ENCODE results near the gene CTSD. TPM values are rescaled to one million over a fixed set of nuclear protein-coding genes. Genes with fewer than 3 reads are reported as not detected.

The CTSD gene
- total and polyA plus RNA-seq, 2 of the 4 experiments (the other 2 are of a cell fraction) = 39.8 to 166 TPM

- TF ChIP-seq MXI1 (IDR thresholded peaks at IDR 0.05; ENCODE audit: borderline replicate concordance, low read depth, low read length) (no peak), CHD1 (IDR thresholded peaks at IDR 0.05; ENCODE audit: low read depth, low read length) (no peak), BHLHE40 (IDR thresholded peaks at IDR 0.05; ENCODE audit: low read depth, low read length) (no peak), RAD21 (IDR thresholded peaks at IDR 0.05; ENCODE audit: low read length) (no peak), MAFK (IDR thresholded peaks at IDR 0.05; ENCODE audit: low read depth, low read length) (no peak), RFX5 (IDR thresholded peaks at IDR 0.05; ENCODE audit: low read depth, low read length) (no peak)
Observed at GRCh38 chr11:1708716-1709115, 55.0 kb downstream of the CTSD start (continued).

GRCh38 chr11:1707751-1708150 lies 56.0 kb downstream of the CTSD start:
- no peak overlapping the region for H2AK5ac ChIP-seq (ENCODE audit: low read depth, low read length)
- intact Hi-C loops (cut with micrococcal nuclease) = no loop called here
- dilution Hi-C loops (cut with HindIII; ENCODE audit: low sequenced_read_pairs, unreplicated experiment) = no loop called here
- H3K27ac ChIP-seq (ENCODE audit: insufficient read depth, low read length) = no peak overlapping the region
- no peak overlapping the region for H2AFZ ChIP-seq (replicated peaks; ENCODE audit: low read length, poor library complexity)
- WGBS, 2 experiments (ENCODE audit: extremely low coverage in 2 of 2, insufficient read length in 1 of 2) = no CpG with 5 or more reads among the region's 4 CpGs
- peaks cover 3% of the 10 kb centered on the region; the same call in 1 of the 2 replicates for H3K9me3 ChIP-seq (ENCODE audit: control insufficient read depth, insufficient read depth, low read length)
- H3K4me1 ChIP-seq (ENCODE audit: control insufficient read depth, insufficient read depth, low read length) = no peaks in the 10 kb centered on the region
- ATAC-seq (ENCODE audit: low read depth) = no peak
- no peak overlapping the region for H3K4me2 ChIP-seq (ENCODE audit: low read depth, low read length)
- no TSS peak for BruUV-seq (replicated peaks)
- H3K79me1 ChIP-seq (ENCODE audit: low read depth in 1 of 2, low read length in 2 of 2) = no peaks in the 10 kb centered on the region
- H3K9ac ChIP-seq (ENCODE audit: low read depth, low read length) = no peak overlapping the region
- in situ Hi-C loops (cut with MboI; ENCODE audit: low sequenced_read_pairs) = no loop called here
- H2BK5ac ChIP-seq (ENCODE audit: low read depth, low read length, poor library complexity, severe bottlenecking) = no peak overlapping the region
- H2BK20ac ChIP-seq (ENCODE audit: low read depth, low read length) = no peak overlapping the region
- H4K91ac ChIP-seq (ENCODE audit: insufficient read depth, low read depth, low read length) = no peak overlapping the region
- H3K9me1 ChIP-seq (ENCODE audit: insufficient read depth, low read length) = no peaks in the 10 kb centered on the region; the same call in 1 of the 2 replicates
- POLR2A ChIA-PET (ENCODE audit: unreplicated experiment) = no interaction called here
- H3K4ac ChIP-seq (ENCODE audit: low read depth, low read length) = no peak overlapping the region
- DNase-seq = no peak
- no peak overlapping the region for H3K4me3 ChIP-seq (ENCODE audit: insufficient read depth, low read depth, low read length)
- no peaks in the 10 kb centered on the region for H3K36me3 ChIP-seq (ENCODE audit: control insufficient read depth, insufficient read depth, low read length)
- no peak overlapping the region for H2BK15ac ChIP-seq (ENCODE audit: low read depth, low read length)
- no peak overlapping the region for H2AK9ac ChIP-seq (replicated peaks; ENCODE audit: low read depth, low read length, poor library complexity)
- H4K5ac ChIP-seq (ENCODE audit: low read depth, low read length) = no peak overlapping the region
- TF ChIP-seq SMC3 (IDR thresholded peaks at IDR 0.05; ENCODE audit: low read depth, low read length) = no peak
- TF ChIP-seq RFX5 (IDR thresholded peaks at IDR 0.05; ENCODE audit: low read depth, low read length) = no peak
- no peak for TF ChIP-seq MAFK (IDR thresholded peaks at IDR 0.05; ENCODE audit: low read depth, low read length)
- no peak for TF ChIP-seq BHLHE40 (IDR thresholded peaks at IDR 0.05; ENCODE audit: low read depth, low read length)
- TF ChIP-seq MXI1 (IDR thresholded peaks at IDR 0.05; ENCODE audit: borderline replicate concordance, low read depth, low read length) = no peak
- no peak for TF ChIP-seq ELK1 (IDR thresholded peaks at IDR 0.05; ENCODE audit: borderline replicate concordance, low read depth, low read length)
- TF ChIP-seq CTCF (conservative IDR thresholded peaks at IDR 0.05; ENCODE audit: low read depth, low read length) = no peak
- TF ChIP-seq POLR2A (IDR thresholded peaks at IDR 0.05; ENCODE audit: low read depth, low read length) = no peak
- no peak overlapping the region for H4K8ac ChIP-seq (ENCODE audit: low read depth in 2 of 2, low read length in 2 of 2)
- H3K14ac ChIP-seq (replicated peaks; ENCODE audit: low read depth, low read length) = no peak overlapping the region
- CTCF ChIA-PET = no interaction called here
- no peak overlapping the region for H3K18ac ChIP-seq (ENCODE audit: low read depth, low read length)
- H3K23ac ChIP-seq (ENCODE audit: low read depth, low read length) = no peak overlapping the region
- H3K27me3 ChIP-seq (ENCODE audit: control insufficient read depth, insufficient read depth, low read length) = peaks cover 45% of the 10 kb centered on the region
- H2BK120ac ChIP-seq (ENCODE audit: low read depth, low read length) = no peak overlapping the region
- no peak overlapping the region for H3K56ac ChIP-seq (ENCODE audit: extremely low read depth, insufficient read depth, low read length)
- no peaks in the 10 kb centered on the region for H4K20me1 ChIP-seq (ENCODE audit: insufficient read depth, low read length)

All from IMR-90 (cell line).